Measurements from ENCODE around the gene CHAF1A.

DNA sequence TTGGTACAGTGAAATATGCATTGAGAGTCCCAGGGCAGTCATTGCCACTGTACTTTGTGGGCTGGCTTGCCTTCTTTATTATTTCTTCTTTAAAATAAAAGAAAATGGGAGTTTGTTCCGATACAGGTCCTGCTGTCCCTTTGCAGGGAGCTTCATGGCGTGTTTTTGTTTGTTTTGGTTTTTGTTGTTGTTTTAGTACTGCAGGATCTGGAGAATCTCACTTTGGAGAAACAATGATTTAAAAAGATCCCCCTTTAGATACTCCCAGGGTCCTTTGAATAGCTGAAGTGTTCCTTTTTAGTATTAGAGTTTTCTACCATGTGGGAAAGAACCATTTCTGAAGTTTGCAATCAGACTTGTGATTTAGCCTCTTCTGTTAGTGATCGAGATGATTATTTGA lies 11.1 kb downstream of the CHAF1A start:
- TF ChIP-seq, protein P1, sequence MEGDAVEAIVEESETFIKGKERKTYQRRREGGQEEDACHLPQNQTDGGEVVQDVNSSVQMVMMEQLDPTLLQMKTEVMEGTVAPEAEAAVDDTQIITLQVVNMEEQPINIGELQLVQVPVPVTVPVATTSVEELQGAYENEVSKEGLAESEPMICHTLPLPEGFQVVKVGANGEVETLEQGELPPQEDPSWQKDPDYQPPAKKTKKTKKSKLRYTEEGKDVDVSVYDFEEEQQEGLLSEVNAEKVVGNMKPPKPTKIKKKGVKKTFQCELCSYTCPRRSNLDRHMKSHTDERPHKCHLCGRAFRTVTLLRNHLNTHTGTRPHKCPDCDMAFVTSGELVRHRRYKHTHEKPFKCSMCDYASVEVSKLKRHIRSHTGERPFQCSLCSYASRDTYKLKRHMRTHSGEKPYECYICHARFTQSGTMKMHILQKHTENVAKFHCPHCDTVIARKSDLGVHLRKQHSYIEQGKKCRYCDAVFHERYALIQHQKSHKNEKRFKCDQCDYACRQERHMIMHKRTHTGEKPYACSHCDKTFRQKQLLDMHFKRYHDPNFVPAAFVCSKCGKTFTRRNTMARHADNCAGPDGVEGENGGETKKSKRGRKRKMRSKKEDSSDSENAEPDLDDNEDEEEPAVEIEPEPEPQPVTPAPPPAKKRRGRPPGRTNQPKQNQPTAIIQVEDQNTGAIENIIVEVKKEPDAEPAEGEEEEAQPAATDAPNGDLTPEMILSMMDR (conservative IDR thresholded peaks at IDR 0.05; ENCODE audit: low read depth, low read length), result no peak
- TF ChIP-seq USF2 (IDR thresholded peaks at IDR 0.05; ENCODE audit: low read depth, low read length) (no peak), POLR2A (IDR thresholded peaks at IDR 0.05; ENCODE audit: low read depth, low read length) (no peak), MXI1 (IDR thresholded peaks at IDR 0.05; ENCODE audit: borderline replicate concordance, low read depth, low read length) (no peak), RCOR1 (IDR thresholded peaks at IDR 0.05; ENCODE audit: insufficient replicate concordance, low read length) (no peak)
